ENCODE results near the gene TMEM170B. TPM values are rescaled to one million over a fixed set of nuclear protein-coding genes. Genes with fewer than 3 reads are reported as not detected.
A peak's percentile ranks its signal among the peaks of the same experiment; 100 is the strongest.

The TMEM170B gene
- total and polyA plus RNA-seq, 3 donors from 2014 or later = 5.6 to 8.0 (median 6.5) TPM

DNA sequence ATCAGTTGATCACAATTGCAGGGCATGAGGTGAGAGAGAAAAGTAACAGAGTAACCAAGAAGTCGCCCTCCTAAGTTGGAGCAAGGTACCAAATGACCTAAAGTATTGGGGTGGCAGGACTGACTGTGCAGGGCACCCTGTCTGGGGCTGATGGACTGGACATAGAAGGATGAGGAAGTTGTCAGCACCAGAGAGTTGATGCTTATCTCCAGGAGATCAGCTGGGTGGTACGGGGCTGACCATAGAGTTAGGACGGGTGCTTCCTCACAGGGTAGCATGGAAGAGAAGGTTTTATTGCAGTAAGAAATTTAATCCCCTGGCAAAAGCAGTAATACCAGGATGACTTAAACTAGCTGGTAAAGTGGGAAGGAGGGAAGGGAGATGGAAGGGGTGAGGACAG is 66.7 kb downstream of the TMEM170B start:
- H3K9me3 ChIP-seq = no peaks in the 10 kb centered on the region
- intact Hi-C loops (cut with DNase I; ENCODE audit: low total_unique reads) = no loop called here
- TF ChIP-seq, protein P1, sequence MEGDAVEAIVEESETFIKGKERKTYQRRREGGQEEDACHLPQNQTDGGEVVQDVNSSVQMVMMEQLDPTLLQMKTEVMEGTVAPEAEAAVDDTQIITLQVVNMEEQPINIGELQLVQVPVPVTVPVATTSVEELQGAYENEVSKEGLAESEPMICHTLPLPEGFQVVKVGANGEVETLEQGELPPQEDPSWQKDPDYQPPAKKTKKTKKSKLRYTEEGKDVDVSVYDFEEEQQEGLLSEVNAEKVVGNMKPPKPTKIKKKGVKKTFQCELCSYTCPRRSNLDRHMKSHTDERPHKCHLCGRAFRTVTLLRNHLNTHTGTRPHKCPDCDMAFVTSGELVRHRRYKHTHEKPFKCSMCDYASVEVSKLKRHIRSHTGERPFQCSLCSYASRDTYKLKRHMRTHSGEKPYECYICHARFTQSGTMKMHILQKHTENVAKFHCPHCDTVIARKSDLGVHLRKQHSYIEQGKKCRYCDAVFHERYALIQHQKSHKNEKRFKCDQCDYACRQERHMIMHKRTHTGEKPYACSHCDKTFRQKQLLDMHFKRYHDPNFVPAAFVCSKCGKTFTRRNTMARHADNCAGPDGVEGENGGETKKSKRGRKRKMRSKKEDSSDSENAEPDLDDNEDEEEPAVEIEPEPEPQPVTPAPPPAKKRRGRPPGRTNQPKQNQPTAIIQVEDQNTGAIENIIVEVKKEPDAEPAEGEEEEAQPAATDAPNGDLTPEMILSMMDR (IDR thresholded peaks at IDR 0.05) = no peak
- no peak for TF ChIP-seq POLR2A (IDR thresholded peaks at IDR 0.05)
- H3K36me3 ChIP-seq (ENCODE audit: low read depth, missing control alignments) = no peaks in the 10 kb centered on the region
- H3K27ac ChIP-seq = no peak overlapping the region
- 84 to 90% methylated on average over 3 of the region's 3 CpGs for WGBS, 2 donors
- H3K4me1 ChIP-seq = peaks cover 23% of the 10 kb centered on the region
- H3K4me3 ChIP-seq = no peak overlapping the region
- DNase-seq = no peak
- H3K27me3 ChIP-seq = no peaks in the 10 kb centered on the region

DNA sequence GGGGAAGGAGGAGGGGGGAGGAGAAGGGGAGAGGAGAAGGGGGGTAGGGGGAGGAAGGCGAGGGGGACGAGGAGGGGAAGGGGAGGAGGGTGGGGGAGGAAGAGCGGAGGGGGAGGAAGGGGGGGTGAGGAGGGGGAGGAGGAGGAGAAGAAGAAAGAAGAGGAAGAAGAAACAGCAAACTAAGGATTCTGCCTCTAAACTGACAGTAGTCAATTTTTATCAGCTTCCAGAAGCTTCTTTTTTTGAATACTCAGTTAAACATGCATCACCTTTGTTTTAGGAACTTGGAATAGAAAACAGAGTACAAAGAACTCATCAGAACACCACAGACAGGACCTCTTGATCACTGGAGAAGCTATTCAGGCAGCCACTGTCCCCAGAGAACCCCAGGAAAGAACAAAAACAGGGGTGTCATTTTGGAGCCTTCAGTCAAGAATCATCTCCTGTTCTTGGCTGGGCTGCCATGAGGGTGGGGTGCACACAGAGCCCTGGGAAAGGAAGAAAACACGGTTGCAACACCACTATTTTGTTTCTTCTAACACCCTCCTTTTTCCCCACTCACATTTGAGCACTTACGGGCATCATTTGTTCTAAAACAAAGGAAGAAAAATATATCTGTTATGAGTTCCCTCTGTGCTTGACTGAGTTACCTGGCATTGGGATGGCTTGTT is 67.4 kb downstream of the TMEM170B start:
- H3K27ac ChIP-seq = peak overlapping the region in 1 of 2 donors; percentile 27
- DNase-seq = no peak
- no peaks in the 10 kb centered on the region for H3K9me3 ChIP-seq
- no peaks in the 10 kb centered on the region for H3K27me3 ChIP-seq
- no peaks in the 10 kb centered on the region for H3K36me3 ChIP-seq (ENCODE audit: low read depth, missing control alignments)
- no peak overlapping the region for H3K4me3 ChIP-seq
- no peak for TF ChIP-seq POLR2A (IDR thresholded peaks at IDR 0.05)
- TF ChIP-seq, protein P1 (IDR thresholded peaks at IDR 0.05) = no peak
- 61 to 79% methylated on average over 4 to 5 of the region's 5 CpGs for WGBS, 2 donors
- intact Hi-C loops (cut with DNase I; ENCODE audit: low total_unique reads) = no loop called here
- peaks cover 23% of the 10 kb centered on the region for H3K4me1 ChIP-seq

DNA sequence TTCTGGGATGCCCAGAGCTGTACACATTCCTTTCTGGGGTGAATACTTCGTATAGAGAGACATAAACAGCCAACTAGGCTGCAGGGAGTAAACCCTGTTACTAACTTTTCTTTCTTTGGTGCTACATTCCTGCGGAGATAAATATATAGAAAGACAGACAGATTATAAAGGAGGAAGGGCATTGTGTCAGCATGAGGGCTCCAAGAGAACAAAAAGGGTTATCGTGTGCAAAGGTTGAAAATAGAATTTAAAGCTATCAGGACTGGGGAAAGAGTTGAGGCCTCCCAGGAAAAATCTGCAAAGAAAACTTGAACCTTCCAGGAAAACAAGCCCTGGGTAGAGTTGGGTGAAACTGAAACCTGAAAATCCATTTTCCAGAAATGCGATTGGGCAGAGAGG is 68.0 kb downstream of the TMEM170B start:
- peak overlapping the region; percentile 5 to 27 for H3K27ac ChIP-seq

DNA sequence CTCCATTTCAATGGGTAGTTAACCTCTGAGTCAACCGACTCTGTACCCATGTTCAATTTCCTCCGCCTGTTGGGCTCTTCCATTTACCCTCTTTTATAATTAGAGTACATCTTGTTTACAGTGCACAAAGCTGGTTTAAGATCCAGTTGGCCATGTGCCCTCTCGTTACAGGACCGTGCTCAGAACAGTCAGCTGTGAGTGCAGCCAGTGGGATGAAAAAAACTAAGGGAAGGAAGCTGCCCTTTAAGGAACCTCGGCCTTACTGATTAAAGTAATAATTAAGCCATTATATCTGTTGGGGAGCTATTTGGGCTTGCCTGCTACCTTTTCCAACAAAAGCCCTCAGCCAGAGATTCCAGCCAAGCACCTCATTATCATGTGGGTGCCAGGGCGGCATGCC is 68.8 kb downstream of the TMEM170B start:
- H3K9me3 ChIP-seq = no peaks in the 10 kb centered on the region
- H3K4me3 ChIP-seq = no peak overlapping the region
- H3K27ac ChIP-seq = peak overlapping the region; percentile 5 to 27
- intact Hi-C loops (cut with DNase I; ENCODE audit: low total_unique reads) = no loop called here
- H3K4me1 ChIP-seq = peaks cover 23% of the 10 kb centered on the region
- no peaks in the 10 kb centered on the region for H3K27me3 ChIP-seq
- TF ChIP-seq, protein P1 (IDR thresholded peaks at IDR 0.05) = no peak
- no peak for TF ChIP-seq POLR2A (IDR thresholded peaks at IDR 0.05)
- DNase-seq = peak; percentile 67
- 47% methylated on average over 6 of the region's 6 CpGs for WGBS, 2 donors
- no peaks in the 10 kb centered on the region for H3K36me3 ChIP-seq (ENCODE audit: low read depth, missing control alignments)

More for the DNA sequence above, 68.0 kb downstream of the TMEM170B start:
- Histone ChIP-seq H3K9me3 (no peaks in the 10 kb centered on the region), H3K27me3 (no peaks in the 10 kb centered on the region), H3K4me3 (no peak overlapping the region), H3K4me1 (peaks cover 23% of the 10 kb centered on the region), H3K36me3 (ENCODE audit: low read depth, missing control alignments) (no peaks in the 10 kb centered on the region)
- WGBS, 2 donors = 56 to 71% methylated on average over 4 of the region's 4 CpGs
- intact Hi-C loops (cut with DNase I; ENCODE audit: low total_unique reads) = no loop called here
- no peak for DNase-seq
- TF ChIP-seq, protein P1 (IDR thresholded peaks at IDR 0.05) = no peak
- no peak for TF ChIP-seq POLR2A (IDR thresholded peaks at IDR 0.05)

DNA sequence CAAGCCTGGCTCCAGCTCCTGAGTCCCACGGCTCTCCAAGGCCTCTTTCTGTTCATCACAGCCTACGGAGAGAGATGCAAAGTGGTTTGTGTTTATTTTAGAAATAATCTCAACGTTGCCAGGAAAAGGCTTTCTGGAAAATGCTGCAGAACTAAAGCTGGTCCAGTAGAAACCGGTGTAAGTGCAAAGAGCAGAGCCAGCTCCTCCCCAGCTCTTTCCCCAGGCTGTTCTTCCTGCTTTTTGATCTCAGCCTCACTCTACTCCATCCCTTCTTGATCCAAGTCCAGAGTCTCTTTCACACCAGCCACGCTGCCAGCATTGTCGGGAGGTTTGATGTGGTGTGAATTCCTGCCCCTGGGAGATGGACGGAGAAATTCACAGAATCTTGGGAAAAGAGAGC is 69.8 kb downstream of the TMEM170B start:
- Histone ChIP-seq H3K4me1 (peaks cover 23% of the 10 kb centered on the region), H3K27me3 (no peaks in the 10 kb centered on the region), H3K27ac (no peak overlapping the region), H3K9me3 (no peaks in the 10 kb centered on the region), H3K4me3 (no peak overlapping the region), H3K36me3 (ENCODE audit: low read depth, missing control alignments) (no peaks in the 10 kb centered on the region)
- intact Hi-C loops (cut with DNase I; ENCODE audit: low total_unique reads) = no loop called here
- TF ChIP-seq, protein P1 (IDR thresholded peaks at IDR 0.05) = no peak
- TF ChIP-seq POLR2A (IDR thresholded peaks at IDR 0.05) = no peak
- no peak for DNase-seq
- 33 to 50% methylated on average over 7 of the region's 7 CpGs for WGBS, 2 donors
